Endometrial microvascular endothelial cells (primary cell): ENCODE results near the gene DENND4A. TPM values are rescaled to one million over a fixed set of nuclear protein-coding genes. Genes with fewer than 3 reads are reported as not detected.
"Not testable (repeated sequence)": the region's sequence is repeated elsewhere in the genome, so short reads cannot be mapped to it uniquely, and the experiment has no call there.

Source experiments
- in situ Hi-C: cut with HindIII; loops from 2 replicates; pipeline ENCODE4 v1.10.0; 2017; ENCODE audit warnings: low sequenced_read_pairs, low pct_unique_long_range_greater_than_20kb; ENCODE audit errors: inconsistent ontology term
- total RNA-seq: library from RNA; depleted of rRNA; stranded (reverse); fragments of >200 nt; gene quantifications from one replicate; pipeline ENCODE4 v1.2.3, GENCODE V29; 2015; ENCODE audit errors: inconsistent ontology term

DENND4A gene
- total RNA-seq, 1 donor from 2014 or later = 21.2 TPM

- in situ Hi-C loops = no loop called here
Observed at GRCh38 chr15:65822316-65822715, 30.2 kb upstream of the DENND4A start.

DNA sequence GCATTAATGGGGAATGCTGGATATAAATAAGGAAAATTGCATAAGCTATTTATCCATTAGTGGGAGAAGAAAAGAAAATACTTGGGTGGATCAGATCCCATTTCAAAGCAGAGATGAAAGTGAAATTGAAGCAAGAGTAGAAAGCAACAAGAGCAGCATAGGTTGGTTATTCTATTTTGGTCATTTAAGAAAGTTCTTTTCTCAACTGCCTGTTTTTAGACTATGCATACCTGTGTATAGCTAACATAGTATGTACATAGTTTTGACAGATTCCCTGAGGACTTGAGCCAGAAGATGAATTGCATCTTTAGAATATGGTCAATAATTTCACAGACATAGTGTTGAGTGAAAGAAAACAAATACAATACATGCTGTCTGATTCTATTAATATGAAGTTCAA is 29.0 kb upstream of the DENND4A start:
- in situ Hi-C loops = no loop called here

DNA sequence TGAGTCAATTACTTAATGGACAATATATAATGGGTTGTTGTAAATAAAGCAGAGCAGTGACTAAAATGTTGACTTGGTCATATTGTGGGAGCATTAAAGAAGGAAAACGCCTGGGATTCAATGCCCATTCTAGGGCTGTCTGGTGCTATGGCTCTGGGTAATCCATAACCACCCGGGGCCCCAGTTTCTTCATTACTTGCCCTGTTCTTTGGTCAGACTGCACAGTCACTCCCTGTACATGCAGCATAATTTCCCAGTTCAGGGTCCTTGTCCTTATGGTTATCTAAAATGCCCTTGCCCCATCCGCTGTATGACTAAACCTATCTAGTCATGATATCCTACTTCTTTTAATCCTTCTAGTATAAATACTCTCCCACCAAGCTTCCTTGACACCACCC is 27.5 kb upstream of the DENND4A start:
- in situ Hi-C loops = no loop called here

GRCh38 chr15:65818927-65819562 is 27.0 kb upstream of the DENND4A start:
- in situ Hi-C loops = no loop called here

- in situ Hi-C loops = no loop called here
Observed at GRCh38 chr15:65816441-65816840, 24.3 kb upstream of the DENND4A start.

DNA sequence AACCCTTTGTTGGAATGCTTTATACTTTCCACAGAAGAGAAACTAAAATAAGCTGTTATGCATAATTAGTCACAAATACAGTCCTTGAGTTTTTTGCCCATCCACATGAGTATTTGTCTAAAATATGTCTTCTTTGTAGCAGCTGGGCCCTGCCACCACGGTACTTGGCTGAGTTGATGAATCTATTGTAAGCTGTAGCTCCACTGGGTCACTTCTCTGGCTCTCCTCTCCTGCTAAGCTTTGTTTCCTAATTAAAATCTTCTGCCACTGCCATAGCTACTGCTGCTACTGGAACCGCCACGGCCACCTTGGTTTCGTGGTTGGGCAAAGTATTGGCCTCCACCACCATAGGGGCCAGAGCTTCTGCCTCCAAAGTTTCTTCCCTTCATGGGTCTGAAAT is 23.9 kb upstream of the DENND4A start:
- in situ Hi-C loops = not testable (repeated sequence)

- in situ Hi-C loops = not testable (repeated sequence)
Observed at GRCh38 chr15:65814271-65814670, 22.2 kb upstream of the DENND4A start.

DNA sequence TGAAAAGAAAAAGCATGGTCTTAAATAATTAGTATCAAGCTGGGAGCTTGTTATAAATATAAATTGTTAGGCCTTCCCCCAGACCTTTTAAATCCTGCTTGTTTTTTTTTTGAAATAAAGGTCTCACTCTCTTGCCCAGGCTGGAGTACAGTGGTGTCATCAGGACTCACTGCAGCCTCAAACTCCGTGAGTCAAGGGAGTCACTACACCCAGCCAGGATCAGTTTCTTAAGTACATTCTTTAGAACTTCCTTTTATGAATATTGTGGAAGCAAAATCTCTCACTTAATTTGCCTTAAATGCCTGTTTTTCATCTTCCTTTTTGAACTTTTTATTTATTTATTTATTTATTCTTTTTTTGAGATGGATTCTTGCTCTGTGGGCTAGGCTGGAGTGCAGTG is 20.8 kb upstream of the DENND4A start:
- in situ Hi-C loops = no loop called here

DNA sequence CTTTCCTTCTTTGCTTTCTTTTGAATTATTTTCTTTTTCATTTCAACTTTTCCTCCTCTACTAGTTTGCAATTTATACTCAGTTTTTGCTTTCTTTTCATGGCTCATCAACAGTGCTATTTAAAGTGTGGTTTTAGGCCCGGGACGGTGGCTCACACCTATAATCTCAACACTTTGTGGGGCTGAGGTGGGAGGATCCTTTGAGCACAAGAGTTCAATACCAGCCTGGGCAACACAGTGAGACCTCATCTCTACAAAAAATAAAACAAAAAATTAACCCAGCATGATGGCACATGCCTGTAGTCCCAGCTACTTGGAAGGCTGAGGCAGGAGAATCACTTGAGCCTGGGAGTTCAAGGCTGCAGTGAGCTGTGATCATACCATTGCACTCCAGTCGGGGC is 20.4 kb upstream of the DENND4A start:
- in situ Hi-C loops = no loop called here

DNA sequence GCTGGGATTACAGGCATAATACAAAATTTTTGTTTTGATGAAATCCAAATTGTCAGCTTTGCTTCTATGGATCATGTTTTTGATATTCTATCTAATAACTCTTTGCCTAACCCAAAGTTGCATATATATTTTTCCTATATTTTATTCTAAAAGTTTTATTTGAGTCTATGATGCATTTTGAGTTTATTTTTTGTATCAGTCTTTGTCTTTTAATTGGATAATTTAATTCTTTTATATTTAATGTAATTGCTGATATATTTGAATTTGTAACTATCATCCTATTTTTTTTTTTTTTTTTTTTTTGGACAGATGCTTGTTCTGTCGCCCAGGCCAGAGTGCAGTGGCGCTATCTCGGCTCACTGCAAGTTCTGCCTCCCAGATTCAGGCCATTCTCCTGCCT is 19.7 kb upstream of the DENND4A start:
- in situ Hi-C loops = no loop called here

DNA sequence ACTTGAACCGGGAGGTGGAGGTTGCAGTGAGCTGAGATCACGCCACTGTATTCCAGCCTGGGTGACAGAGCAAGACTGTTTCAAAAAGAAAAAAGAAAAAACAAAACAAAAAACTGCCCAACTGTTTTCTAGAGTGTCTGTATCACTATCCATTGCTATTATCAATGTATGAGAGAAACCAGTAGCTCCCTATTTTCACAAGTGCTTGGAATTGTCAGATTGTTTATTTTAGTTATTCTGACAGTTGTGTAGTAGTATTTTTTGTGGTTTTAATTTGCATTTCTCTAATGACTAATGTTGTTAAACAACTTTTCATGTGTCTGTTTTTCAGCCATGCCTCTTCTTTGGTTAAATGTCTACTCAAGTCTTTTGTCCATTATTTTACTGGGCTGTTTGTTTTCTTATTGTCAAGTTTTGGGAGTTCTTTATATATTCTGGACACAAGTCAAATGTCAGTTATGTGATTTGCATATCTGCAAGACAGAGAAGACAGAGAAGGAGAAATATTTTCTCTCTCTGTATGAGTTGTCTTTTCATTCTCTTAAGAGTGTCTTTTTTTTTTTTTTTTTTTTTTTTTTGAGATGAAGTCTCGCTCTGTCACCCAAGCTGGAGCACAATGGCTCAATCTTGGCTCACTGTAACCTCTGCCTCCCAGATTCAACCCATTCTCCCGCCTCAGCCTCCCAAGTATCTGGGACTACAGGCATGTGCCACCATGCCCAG is 19.1 kb upstream of the DENND4A start:
- in situ Hi-C loops = not testable (repeated sequence)

GRCh38 chr15:65806397-65806796 is 14.3 kb upstream of the DENND4A start:
- in situ Hi-C loops = no loop called here

- in situ Hi-C loops = no loop called here
Observed at GRCh38 chr15:65805019-65805745, 13.1 kb upstream of the DENND4A start.

DNA sequence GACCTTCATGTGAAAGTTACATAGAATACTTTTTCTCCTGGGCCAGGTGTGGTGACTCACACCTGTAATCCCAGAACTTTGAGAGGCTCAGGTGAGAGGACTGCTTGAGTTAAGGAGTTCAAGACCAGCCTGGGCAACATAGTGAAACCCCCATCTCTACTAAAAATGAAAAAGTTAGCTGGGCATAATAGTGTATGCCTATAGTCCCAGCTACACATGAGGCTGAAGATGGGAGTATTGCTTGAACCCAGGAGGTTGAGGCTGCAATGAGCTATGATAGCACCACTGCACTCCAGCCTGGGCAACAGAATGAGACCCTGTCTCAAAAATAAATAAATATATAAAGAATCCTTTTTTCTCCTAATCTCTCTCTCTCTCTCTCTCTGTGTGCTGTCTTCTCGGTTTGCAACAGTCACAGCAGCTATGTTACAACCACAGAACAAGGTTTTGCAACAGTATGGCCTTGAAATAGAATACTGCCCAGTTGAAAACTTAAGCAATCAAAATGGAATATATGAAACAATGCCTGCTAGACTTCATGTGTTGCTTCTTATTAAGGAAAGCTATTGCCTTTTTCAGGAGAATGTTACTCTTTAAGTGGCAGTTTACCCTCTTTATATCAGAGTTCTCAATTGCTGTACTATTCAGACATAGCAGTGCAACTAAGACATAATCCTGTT is 12.3 kb upstream of the DENND4A start:
- in situ Hi-C loops = no loop called here

GRCh38 chr15:65801229-65801805 is 9.2 kb upstream of the DENND4A start:
- in situ Hi-C loops = no loop called here

- in situ Hi-C loops = no loop called here
Observed at GRCh38 chr15:65796610-65797078, 4.6 kb upstream of the DENND4A start.

GRCh38 chr15:65795663-65796216 is 3.6 kb upstream of the DENND4A start:
- in situ Hi-C loops = no loop called here

- in situ Hi-C loops = no loop called here
Observed at GRCh38 chr15:65793818-65794104, 1.7 kb upstream of the DENND4A start.
